Lower leg skin (tissue), 3 donors: Measurements from ENCODE around the gene FGGY.

Experiments
- CTCF ChIP-seq, 3 donors: fragments of 450-650 bp; IDR thresholded peaks; one replicate each; pipeline ENCODE4 v1.5.1; 2016; ENCODE audit warnings: antibody characterized with exemption in 3 of 3, mild to moderate bottlenecking in 3 of 3, moderate library complexity in 2 of 3
- POLR2A ChIP-seq, 2 donors: fragments of 450-650 bp; IDR thresholded peaks; one replicate each; pipeline ENCODE4 v1.6.1; 2016 to 2017; ENCODE audit warnings: antibody characterized with exemption in 2 of 2, mild to moderate bottlenecking in 1 of 2, moderate library complexity in 1 of 2

GRCh38 chr1:59401581-59401980 lies 104.7 kb downstream of the FGGY start:
- TF ChIP-seq CTCF (IDR thresholded peaks at IDR 0.05) (no peak), POLR2A (IDR thresholded peaks at IDR 0.05) (no peak)
